ENCODE measurements around the gene USP53. TPM values are rescaled to one million over a fixed set of nuclear protein-coding genes. Genes with fewer than 3 reads are reported as not detected.

Gene USP53
- total RNA-seq, 3 donors from 2014 or later (not counting 1 experiment from before 2014, with no cell fraction given) = 8.9 to 10.5 (median 9.3) TPM

- Histone ChIP-seq H3K9me3 (ENCODE audit: control insufficient read depth, insufficient read depth, low read length) (no peaks in the 10 kb centered on the region), H3K36me3 (ENCODE audit: control insufficient read depth, insufficient read depth, low read length) (no peaks in the 10 kb centered on the region), H3K27ac (ENCODE audit: low read length) (no peak overlapping the region), H3K27me3 (ENCODE audit: control insufficient read depth, insufficient read depth, low read length) (no peaks in the 10 kb centered on the region), H3K4me3 (ENCODE audit: low read length) (no peak overlapping the region), H3K4me1 (ENCODE audit: control insufficient read depth, insufficient read depth, low read length) (no peaks in the 10 kb centered on the region)
- H3K9me3 Mint-ChIP-seq = no peaks in the 10 kb centered on the region
- TF ChIP-seq CTCF (IDR thresholded peaks at IDR 0.05) = no peak
- DNase-seq = no peak
- H3K4me1 Mint-ChIP-seq = peaks cover 5 to 17% of the 10 kb centered on the region in 2 donors
- no peak overlapping the region for H3K4me3 Mint-ChIP-seq
- 100% methylated on average over 2 of the region's 3 CpGs for WGBS (ENCODE audit: insufficient coverage)
- no peak for ATAC-seq
- intact Hi-C loops (cut with micrococcal nuclease) = no loop called here
- H3K36me3 Mint-ChIP-seq = no peaks in the 10 kb centered on the region
- no peak overlapping the region for H3K27ac Mint-ChIP-seq
- H3K27me3 Mint-ChIP-seq (ENCODE audit: low read depth in 2 of 2) = no peaks in the 10 kb centered on the region
Observed at GRCh38 chr4:119228406-119228805, 15.9 kb downstream of the USP53 start.

- ATAC-seq (no peak), DNase-seq (no peak)
- no peak for TF ChIP-seq CTCF (IDR thresholded peaks at IDR 0.05)
- Histone ChIP-seq H3K27me3 (ENCODE audit: control insufficient read depth, insufficient read depth, low read length) (no peaks in the 10 kb centered on the region), H3K4me3 (ENCODE audit: low read length) (no peak overlapping the region), H3K9me3 (ENCODE audit: control insufficient read depth, insufficient read depth, low read length) (no peaks in the 10 kb centered on the region), H3K36me3 (ENCODE audit: control insufficient read depth, insufficient read depth, low read length) (no peaks in the 10 kb centered on the region), H3K27ac (ENCODE audit: low read length) (no peak overlapping the region), H3K4me1 (ENCODE audit: control insufficient read depth, insufficient read depth, low read length) (peaks cover 4% of the 10 kb centered on the region)
- Mint-ChIP-seq H3K4me1 (peaks cover 12 to 25% of the 10 kb centered on the region in 2 donors), H3K27me3 (ENCODE audit: low read depth in 2 of 2) (no peaks in the 10 kb centered on the region), H3K27ac (no peak overlapping the region), H3K4me3 (no peak overlapping the region), H3K9me3 (no peaks in the 10 kb centered on the region), H3K36me3 (no peaks in the 10 kb centered on the region)
- intact Hi-C loops (cut with micrococcal nuclease) = no loop called here
- 85% methylated on average over 3 of the region's 4 CpGs for WGBS (ENCODE audit: insufficient coverage)
Observed at GRCh38 chr4:119229908-119230687, 17.6 kb downstream of the USP53 start.

- Mint-ChIP-seq H3K36me3 (no peaks in the 10 kb centered on the region), H3K27ac (no peak overlapping the region), H3K9me3 (no peaks in the 10 kb centered on the region), H3K4me1 (peaks cover 12 to 25% of the 10 kb centered on the region in 2 donors), H3K27me3 (ENCODE audit: low read depth in 2 of 2) (no peaks in the 10 kb centered on the region), H3K4me3 (no peak overlapping the region)
- H3K4me1 ChIP-seq (ENCODE audit: control insufficient read depth, insufficient read depth, low read length) = peaks cover 4% of the 10 kb centered on the region
- 98% methylated on average over 3 of the region's 3 CpGs for WGBS (ENCODE audit: insufficient coverage)
- H3K36me3 ChIP-seq (ENCODE audit: control insufficient read depth, insufficient read depth, low read length) = no peaks in the 10 kb centered on the region
- intact Hi-C loops (cut with micrococcal nuclease) = no loop called here
- H3K4me3 ChIP-seq (ENCODE audit: low read length) = no peak overlapping the region
- no peaks in the 10 kb centered on the region for H3K27me3 ChIP-seq (ENCODE audit: control insufficient read depth, insufficient read depth, low read length)
- no peaks in the 10 kb centered on the region for H3K9me3 ChIP-seq (ENCODE audit: control insufficient read depth, insufficient read depth, low read length)
- H3K27ac ChIP-seq (ENCODE audit: low read length) = no peak overlapping the region
- no peak for TF ChIP-seq CTCF (IDR thresholded peaks at IDR 0.05)
- ATAC-seq (no peak), DNase-seq (no peak)
Observed at GRCh38 chr4:119231491-119231890, 19.0 kb downstream of the USP53 start.

GRCh38 chr4:119232286-119232685, 19.8 kb downstream of the USP53 start:
- ATAC-seq (no peak), DNase-seq (no peak)
- H3K4me3 ChIP-seq (ENCODE audit: low read length) = no peak overlapping the region
- intact Hi-C loops (cut with micrococcal nuclease) = no loop called here
- Mint-ChIP-seq H3K9me3 (no peaks in the 10 kb centered on the region), H3K36me3 (no peaks in the 10 kb centered on the region), H3K27ac (no peak overlapping the region), H3K27me3 (ENCODE audit: low read depth in 2 of 2) (no peaks in the 10 kb centered on the region), H3K4me1 (peaks cover 12 to 25% of the 10 kb centered on the region in 2 donors), H3K4me3 (no peak overlapping the region)
- H3K36me3 ChIP-seq (ENCODE audit: control insufficient read depth, insufficient read depth, low read length) = no peaks in the 10 kb centered on the region
- WGBS (ENCODE audit: insufficient coverage) = no CpG with 5 or more reads among the region's 1 CpG
- peaks cover 4% of the 10 kb centered on the region for H3K4me1 ChIP-seq (ENCODE audit: control insufficient read depth, insufficient read depth, low read length)
- no peak for TF ChIP-seq CTCF (IDR thresholded peaks at IDR 0.05)
- no peaks in the 10 kb centered on the region for H3K27me3 ChIP-seq (ENCODE audit: control insufficient read depth, insufficient read depth, low read length)
- no peak overlapping the region for H3K27ac ChIP-seq (ENCODE audit: low read length)
- H3K9me3 ChIP-seq (ENCODE audit: control insufficient read depth, insufficient read depth, low read length) = no peaks in the 10 kb centered on the region
